NCI-H2227 treated with DMSO at 0.1 percent for 48 hours (cell line): ENCODE measurements around the gene KMT5C.
"Not testable (repeated sequence)": the region's sequence is repeated elsewhere in the genome, so short reads cannot be mapped to it uniquely, and the experiment has no call there.

Experiments
- DNase-seq: peaks from one replicate; lab custom pipeline; 2025; lab: John Stamatoyannopoulos, UW

Gene KMT5C

DNA sequence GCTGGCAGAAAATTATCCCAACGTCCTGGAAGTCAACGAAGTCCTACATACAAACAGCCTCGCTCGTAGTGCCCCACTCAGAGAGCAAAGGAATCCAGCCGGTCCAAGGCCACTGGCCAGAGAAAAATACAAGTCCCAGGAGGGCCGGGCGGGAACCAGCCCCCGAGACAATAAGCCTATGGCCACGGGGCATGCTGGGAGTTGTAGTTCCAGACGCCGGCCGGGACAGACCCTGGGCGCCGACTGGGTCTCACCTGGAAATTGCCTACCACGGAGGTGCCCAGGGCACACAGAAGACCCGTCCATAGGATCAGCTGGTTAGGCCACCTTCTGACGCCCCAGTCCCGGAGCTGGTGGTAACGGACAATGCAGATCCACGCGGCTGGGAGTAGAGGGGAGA, 19.9 kb upstream of the KMT5C start:
- peak; percentile 85 for DNase-seq

DNA sequence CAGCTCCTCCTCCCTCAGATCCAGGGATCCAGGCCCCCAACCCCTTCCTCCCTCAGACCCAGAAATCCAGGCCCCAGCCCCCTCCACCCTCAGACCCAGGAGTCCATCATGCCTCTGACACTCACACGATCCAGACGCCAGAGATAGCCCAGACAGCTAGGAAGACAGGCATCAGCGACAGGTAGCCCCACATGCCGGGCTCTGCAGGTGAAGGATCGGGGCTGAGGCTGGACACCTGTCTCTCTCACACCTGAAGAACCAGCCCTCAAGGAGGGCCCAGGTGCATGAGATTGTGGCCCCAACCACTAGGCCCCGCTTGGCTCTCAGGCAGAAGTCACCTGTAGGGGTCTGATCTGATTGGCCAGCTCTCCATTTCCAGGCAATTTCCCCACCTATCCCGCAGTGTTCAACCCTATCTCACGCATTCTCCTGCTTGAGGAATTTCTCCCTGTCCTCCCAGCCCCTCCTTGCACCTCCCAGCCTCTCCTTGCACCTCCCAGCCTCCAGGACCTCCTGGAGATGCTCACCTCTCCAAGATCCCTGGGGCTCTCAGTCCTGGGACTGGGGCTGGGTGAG, 18.7 kb upstream of the KMT5C start:
- DNase-seq, result no peak

DNA sequence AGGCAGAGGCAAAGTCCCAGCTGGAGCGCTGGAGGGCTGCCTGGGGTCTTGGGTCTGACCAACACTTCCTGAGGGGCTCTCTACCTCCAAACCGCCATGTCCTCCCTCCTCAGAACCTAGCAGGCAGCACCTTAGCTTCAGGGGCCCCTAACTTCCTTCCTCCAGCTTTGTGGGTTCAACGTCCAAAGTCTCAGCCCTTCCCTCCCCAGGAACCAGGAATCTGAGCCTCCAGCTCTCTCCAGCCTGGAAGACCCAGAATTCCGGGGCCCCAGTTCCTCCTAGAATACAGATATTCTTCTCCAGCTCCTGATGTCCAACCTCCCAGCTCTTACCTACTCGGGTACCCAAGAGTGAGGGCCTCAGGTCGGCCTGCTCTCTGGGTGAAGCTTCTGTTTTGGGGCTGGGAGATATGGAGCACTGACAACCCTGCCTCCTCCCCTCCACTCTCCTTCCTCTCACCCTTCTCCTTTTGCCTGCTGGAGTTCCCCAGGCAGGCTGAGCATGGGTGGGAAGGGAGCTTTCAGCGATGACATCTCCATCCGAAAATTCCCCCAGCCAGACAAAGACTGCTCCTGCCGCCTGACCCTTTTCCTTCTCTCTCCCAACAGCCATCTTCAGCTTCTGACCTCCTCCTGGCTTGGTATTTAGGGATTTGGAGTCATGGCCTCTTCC, 18.1 kb upstream of the KMT5C start:
- DNase-seq, result no peak

DNA sequence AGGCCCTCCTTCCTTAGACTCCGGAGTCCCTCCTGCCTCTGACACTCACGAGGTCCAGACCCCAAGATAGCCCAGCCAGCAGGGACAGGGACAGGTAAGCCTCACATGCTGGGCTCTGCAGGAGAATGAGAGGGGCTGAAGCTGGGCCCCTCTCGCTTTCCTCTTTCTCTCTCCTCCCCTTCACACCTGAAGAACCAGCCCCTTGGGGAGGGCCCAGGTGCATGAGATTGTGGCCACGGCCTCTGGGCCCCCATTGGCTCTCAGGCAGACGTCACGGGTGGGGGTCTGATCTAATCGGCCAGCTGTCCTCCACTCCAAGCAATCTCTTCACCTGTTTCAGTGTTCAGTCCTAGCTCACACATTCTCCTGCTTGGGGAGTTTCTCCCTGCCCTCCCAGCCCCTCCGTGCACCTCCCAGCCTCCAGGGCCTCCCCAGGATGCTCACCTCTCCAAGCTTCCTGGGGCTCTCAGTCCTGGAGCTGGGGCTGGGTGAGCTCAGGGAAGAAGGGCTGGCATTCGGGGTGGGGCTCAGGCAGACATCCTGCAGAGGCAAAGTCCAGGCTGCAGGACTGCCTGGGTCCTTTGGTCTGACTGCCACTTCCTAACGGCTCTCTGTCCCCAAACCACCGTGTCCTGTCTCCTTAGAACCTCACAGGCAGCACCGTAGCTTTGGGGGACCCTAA, 17.3 kb upstream of the KMT5C start:
- DNase-seq, result no peak

DNA sequence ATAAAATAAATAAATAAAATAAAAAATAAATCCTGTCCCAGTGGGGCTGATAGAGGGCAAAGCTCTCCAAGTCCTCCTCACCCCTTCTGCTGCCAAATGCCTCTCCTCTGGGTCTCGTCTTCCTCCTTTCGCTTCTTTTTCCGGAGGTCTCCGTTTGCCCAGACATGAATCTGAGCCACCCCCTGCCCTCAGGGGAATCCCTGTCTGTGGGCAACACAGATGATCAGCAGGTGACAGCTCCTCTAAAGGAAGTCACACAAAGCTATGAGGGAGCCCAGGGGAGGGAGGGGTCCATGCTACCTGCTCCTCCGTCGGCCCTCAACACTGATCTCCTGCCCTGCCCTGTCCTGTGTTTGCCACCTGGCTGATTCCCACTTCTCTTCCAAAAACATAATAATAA, 15.0 kb upstream of the KMT5C start:
- DNase-seq, result no peak

DNA sequence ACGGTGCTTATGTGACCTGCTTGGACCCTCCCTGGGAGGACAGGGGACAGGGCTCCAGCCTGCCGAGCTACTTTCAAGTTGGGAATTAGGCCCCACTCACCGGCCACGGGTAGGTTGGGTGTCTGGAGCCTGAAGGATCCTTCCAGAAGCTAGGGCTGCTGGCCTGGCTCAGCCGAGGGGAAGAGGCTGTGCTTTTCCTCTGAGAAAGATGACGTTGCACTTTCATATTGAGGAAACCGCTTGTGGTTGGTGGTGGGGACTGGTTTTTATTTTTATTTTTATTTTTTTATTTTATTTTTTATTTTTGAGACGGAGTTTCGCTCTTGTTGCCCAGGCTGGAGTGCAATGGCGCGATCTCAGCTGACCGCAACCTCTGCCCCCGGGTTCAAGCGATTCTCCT, 14.5 kb upstream of the KMT5C start, which contains the start of gene TMEM150B:
TMEM150B (minus strand) TSS at position 170 of the 400 bp plus-strand sequence. CDS start 4,305 bp downstream, outside the sequence.
- no peak for DNase-seq

DNA sequence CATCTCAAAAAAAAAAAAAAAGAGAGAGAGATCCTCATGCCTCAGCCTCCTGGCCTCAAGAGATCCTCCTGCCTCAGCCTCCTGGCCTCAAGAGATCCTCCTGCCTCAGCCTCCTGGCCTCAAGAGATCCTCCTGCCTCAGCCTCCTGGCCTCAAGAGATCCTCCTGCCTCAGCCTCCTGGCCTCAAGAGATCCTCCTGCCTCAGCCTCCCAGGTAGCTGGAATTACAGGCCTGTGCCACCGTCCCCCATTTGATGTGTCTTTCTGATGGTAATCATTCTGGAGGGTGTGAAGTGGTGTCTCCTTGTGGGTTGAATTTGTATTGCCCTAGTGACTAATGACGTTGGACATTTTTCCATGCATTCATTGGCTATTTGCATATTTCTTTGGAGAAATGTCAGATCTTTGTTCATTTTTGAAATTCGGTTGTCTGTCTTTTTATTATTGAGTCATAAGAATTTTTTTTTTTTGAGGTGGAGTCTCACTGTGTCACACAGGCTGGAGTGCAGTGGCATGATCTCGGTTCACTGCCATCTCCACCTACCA, 10.8 kb upstream of the KMT5C start:
- DNase-seq, result not testable (repeated sequence)

DNA sequence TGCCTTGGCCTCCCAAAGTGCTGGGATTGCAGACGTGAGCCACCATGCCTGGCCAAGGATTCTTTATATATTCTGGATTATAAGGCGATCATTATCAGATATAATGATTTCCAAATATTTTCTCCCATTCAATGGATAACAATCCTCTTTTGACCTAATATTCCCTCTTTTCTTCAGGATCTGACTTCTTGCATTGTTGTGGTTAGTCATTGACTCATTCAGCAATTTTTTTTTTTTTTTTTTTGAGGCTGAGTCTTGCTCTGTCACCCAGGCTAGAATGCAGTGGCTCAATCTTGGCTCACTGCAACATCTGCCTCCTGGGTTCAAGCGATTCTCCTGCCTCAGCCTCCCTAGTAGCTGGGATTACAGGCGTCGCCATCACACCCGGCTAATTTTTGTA, 9.9 kb upstream of the KMT5C start:
- not testable (repeated sequence) for DNase-seq

DNA sequence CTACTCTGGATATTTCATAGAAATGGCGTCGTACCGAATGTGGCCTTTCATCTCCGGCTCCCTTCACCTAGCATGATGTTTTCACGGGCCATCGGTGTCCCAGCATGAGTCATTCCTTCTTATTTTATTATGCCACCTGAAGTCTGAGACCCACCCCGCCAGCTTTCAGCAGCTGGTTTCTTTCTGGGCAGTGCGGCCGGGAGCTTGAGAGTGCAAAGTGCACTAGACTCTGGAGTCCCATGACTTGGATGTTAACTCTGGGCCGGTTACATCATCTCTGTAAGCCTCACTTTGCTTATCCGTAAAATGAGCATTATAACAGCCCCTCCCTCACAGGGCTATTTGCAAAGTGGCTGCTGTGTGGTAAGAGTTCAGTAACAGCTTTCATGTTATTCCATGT, 5.8 kb upstream of the KMT5C start:
- no peak for DNase-seq

DNA sequence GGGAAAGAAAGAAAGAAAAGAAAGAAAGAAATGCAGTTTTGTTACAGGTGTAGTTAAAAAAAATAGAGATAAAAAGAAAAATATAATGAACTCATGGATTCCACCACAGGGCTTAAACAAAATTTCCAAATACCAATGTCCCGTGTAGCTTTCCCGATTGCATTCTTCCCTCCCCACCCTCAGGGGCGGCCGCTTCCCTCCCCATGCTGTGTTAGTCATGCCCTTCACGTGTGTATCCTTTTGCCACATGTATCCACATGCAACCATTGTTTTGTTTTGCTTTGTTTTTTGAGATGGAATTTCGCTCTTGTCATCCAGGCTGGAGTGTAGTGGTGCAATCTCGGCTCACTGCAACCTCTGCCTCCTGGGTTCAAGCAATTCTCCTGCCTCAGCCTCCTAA, 3.6 kb upstream of the KMT5C start:
- no peak for DNase-seq

DNA sequence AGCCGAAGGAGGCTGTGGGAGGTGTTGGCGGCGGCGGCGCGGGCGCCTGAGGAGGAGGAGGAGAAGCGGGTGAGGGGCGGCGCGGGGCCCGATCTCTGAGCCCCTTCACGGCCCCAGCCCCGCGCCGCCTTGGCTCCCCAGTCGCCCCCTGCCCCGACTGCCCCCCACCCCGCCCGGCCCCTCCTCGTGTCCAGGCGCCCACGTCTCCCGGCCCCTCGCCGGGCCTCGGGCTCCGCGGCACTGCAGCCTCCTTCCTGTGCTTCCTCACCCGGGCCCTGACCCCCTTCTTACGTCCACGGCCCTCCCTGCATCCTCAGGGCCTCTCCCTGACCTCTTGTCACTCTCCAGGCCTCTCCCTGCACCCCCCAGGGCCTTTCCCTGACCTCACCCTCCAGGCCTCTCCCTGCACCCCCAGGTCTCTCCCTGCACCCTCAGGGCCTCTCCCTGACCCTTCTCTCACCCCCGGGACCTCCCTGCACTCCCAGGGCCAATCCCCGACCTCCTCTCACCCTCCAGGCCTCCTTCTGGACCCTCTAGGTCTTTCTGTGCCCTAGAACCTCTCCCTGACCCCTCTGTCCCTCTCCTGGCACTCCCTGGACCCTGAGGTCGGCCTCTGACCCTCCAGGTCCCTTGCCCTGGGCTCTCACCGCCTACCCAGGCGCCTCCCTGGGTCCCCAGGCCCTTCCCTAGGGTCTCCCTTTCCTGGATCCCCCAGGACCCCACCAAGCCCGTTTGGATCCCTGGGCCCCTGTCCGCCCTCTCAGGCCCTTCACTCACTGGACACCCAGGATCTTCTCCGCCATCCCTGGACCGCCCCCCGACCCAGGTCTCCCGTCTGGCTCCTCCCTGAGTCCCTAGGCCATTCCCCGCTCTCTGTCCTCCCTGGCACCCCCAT, 460 bp downstream of the KMT5C start:
- no peak for DNase-seq

DNA sequence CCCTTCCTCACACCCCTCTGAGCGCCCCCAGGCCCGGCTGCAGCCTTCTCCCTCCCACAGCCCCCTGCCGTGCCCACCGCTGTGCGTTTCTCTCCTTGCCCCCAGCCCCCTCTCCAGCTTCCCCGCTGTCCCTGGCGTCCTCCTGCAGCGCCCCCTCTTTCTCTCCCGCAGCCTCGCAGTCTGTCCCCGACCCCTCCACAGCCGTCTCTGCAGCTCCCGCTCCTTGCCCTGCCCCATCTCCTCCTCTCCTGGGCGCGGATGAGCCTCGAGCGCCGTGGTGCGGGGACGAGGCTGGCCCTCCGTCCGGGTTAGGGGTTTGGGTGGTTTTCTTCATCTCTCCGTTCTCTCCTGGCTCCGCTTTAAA, 1.1 kb downstream of the KMT5C start:
- no peak for DNase-seq

DNA sequence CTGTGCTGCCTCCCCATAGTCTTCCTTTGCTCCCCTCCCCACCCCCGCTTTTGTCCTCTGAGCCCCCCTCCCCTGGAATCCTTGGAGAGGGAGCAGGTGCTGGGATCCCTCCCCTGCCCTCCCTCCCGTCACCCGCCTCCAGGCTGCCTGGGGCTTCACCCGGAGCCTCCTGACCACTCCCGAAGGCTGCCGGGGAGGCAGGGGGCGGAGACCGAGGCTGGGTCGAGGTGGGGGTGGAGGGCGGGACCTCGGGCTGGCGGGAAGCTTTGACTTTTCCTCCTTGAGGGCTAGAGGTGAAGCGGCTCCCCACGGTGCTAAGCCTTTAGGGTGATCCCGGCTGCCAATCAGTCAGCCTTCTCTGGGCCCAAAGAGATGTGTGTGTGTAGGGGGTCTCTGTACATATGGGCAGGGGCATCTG, 1.5 kb downstream of the KMT5C start:
- peak; percentile 60 for DNase-seq

DNA sequence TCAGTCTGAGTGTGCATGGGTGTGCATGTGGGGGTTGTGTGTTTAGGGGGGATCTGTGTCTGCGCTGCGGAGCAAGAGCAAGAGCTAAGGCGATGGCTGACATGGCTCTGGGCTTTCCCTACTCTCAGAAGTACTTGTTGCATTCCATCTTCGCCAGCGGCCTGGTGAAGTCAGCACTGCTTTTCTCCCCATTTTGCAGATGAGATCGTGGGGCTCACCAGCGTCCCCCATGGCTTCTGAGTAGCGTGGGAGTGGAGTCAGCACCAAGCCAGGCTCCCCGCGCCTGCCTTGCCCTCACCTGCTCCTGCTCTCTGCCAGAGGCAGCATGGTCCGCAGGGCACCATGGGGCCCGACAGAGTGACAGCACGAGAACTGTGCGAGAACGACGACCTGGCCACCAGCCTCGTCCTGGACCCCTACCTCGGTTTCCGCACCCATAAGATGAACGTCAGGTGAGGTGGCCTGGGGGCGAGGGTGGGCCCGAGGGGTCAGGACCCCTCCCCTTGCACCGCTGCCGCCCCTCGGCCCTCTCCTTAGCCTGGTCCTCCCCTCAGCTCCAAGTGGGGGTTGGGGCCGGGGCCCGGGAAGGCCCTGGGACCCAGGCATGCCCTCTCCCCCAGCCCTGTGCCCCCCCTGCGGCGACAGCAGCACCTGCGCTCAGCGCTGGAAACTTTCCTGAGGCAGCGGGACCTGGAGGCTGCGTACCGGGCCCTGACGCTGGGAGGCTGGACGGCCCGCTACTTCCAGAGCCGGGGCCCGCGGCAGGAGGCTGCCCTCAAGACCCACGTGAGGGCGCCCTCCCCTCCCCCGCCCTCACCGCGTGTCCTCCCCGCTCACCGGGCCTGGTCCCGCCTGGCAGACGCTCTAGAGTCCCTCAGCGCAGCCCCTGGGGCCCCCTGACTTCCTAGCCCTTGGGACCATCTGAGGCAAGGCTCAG, 2.2 kb downstream of the KMT5C start:
- DNase-seq, result no peak

DNA sequence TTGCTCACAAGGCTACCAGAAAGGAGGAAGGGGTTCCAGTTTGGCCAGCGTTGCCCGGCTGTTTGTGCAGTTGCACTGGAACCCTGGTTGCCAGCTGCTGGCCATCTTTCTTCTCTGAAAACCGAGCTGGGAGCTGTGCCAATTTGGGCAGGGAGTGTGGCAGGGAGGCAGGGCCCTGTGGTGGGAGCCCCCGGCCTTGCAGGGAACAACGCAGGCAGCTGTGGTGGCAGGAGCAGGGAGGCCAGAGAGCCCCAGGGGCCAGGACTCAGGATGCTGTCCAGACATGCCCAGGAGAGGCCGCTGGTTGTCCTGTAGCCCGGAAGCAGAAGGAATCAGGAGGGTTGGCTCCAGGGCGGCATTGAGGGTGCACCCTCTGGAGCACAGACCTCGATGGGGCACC, 4.8 kb downstream of the KMT5C start:
- DNase-seq, result no peak

DNA sequence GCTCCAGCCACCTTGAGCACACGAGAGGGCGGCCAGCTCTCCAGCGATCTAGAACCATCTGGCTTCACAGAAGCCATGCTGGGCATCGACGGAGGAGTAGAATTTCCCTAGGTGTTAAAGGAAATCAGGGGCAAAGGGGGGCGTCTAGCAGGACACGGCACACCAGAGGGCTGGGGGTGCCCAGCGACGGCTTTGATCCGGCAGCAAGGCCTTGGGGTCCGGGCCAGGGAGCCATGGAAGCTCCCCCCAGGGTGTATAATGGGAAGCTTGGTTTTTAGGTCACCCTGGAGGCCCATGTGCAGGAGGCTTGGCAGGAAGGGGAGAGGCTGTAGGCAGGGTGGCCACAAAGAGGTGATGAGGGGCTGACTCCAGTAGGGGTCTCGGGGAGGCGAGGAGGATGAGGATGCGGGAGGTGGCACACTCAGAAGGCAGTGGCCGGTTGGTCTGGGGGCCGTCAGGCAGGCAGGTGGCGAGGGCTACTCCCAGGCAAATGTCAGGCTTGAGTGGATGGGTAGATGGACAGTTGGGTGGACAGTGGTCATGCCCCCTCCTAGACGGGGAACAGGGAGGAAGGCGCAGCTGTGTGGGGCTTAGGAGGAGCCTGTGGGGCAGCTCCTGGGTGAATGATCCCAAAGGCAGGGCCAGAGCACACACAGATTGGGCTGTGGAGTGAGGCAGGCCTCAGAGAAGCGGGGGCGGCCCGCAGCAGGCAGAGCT, 5.6 kb downstream of the KMT5C start:
- no peak for DNase-seq

DNA sequence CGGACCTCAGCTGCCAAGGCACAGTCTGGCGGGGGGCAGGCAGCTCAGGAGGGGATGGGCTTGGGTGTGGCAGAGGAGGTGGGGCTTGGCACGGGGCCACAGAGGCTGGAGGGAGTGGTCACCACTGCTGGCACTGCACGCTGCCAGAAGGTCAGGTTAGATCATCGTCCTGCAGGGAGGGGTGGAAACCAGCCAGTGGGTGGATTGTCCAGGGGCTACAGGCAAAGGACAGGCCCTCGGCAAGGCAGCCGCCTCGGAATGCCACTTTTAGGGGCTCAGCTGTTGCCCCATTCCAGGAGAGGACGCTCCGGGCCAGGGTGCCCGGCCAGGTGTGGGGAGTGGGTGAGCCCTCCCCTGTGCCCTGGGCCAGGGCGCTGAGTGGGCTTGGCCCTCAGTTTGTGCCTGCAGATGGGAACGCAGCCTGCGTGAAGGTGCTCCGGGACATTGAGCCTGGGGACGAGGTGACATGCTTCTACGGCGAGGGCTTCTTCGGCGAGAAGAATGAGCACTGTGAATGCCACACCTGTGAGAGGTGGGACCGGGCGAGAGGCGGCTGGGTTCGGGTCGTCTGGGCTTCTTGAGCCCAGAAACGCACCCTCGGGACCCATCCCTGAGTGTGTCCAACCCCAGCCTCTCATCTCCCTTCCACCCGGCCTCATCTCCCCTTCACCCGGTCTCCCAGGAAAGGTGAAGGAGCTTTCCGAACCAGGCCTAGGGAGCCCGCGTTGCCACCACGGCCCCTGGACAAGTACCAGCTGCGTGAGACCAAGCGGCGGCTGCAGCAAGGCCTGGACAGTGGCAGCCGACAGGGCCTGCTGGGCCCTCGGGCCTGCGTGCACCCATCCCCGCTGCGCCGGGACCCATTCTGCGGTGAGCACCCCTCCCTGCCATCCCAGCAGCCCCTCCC, 6.4 kb downstream of the KMT5C start:
- DNase-seq, result no peak

DNA sequence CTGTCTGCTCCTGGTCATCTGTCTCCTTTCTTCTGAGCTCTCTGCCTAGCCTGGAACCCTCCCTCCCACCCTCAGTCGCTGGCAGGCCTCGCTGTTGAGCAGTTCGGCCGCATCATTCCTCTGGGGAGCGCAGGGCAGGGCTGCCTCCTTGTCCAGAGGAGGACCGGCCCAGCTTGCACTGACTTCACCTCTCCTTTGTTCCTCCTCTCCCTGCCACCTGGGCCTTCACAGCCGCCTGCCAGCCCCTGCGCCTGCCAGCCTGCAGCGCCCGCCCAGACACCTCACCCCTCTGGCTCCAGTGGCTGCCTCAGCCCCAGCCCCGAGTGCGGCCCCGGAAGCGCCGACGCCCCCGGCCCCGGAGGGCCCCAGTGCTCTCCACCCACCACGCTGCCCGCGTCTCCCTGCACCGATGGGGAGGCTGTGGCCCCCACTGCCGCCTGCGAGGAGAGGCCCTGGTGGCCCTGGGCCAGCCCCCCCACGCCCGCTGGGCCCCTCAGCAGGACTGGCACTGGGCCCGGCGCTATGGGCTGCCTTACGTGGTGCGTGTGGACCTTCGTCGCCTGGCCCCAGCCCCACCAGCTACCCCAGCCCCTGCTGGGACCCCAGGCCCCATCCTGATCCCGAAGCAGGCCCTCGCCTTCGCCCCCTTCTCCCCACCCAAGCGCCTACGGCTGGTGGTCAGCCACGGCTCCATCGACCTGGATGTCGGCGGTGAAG, 7.2 kb downstream of the KMT5C start:
- no peak for DNase-seq
